ENCODE results near the gene PDE3A.

Gene PDE3A

GRCh38 chr12:20627001-20627588, 258.8 kb downstream of the PDE3A start:
- Histone ChIP-seq H3K27ac (ENCODE audit: low read length) (no peak overlapping the region), H3K4me3 (ENCODE audit: low read length) (no peak overlapping the region), H3K9me3 (ENCODE audit: insufficient read depth, low read depth, low read length) (no peaks in the 10 kb centered on the region), H3K36me3 (ENCODE audit: insufficient read depth, low read depth, low read length) (no peaks in the 10 kb centered on the region), H3K4me1 (ENCODE audit: insufficient read depth, low read length) (peaks cover 24% of the 10 kb centered on the region; the same call in 1 of the 2 replicates), H3K9ac (ENCODE audit: low read depth, low read length) (no peak overlapping the region), H3K27me3 (ENCODE audit: insufficient read depth, low read length) (no peaks in the 10 kb centered on the region)

DNA sequence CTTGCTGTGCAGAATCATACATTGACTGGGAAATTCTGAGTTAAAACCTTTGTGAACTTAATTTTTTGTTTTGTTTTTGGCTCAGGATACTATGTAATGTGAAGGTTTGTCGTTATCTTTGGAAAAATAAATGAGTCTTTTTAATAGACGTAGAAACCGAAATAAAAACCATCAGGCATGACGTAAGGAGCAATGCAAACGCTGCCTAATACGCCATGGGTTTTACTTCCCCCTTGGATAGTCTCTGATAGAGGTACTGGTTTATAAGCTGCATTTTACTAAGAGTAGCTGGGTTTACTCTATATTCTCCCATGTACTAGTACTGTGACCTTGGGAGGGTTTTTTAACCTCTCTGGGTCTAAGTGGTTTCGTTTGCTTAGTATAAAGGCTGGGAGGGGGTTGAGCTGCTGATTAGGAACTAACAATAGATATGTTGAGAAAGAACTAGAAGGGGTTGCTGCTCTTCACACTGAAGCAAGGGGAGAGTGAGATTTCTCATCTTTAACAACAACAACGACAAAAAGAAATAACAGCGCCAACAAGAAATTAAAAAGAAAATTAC, 260.0 kb downstream of the PDE3A start:
- Histone ChIP-seq H3K4me3 (ENCODE audit: low read length) (no peak overlapping the region), H3K4me1 (ENCODE audit: insufficient read depth, low read length) (peaks cover 24% of the 10 kb centered on the region; the same call in 1 of the 2 replicates), H3K27ac (ENCODE audit: low read length) (no peak overlapping the region), H3K36me3 (ENCODE audit: insufficient read depth, low read depth, low read length) (no peaks in the 10 kb centered on the region), H3K9ac (ENCODE audit: low read depth, low read length) (peak overlapping the region; percentile 29), H3K27me3 (ENCODE audit: insufficient read depth, low read length) (no peaks in the 10 kb centered on the region), H3K9me3 (ENCODE audit: insufficient read depth, low read depth, low read length) (no peaks in the 10 kb centered on the region)

GRCh38 chr12:20628999-20629398, 260.7 kb downstream of the PDE3A start:
- H3K4me1 ChIP-seq (ENCODE audit: insufficient read depth, low read length) = peaks cover 24% of the 10 kb centered on the region; the same call in 1 of the 2 replicates
- H3K9me3 ChIP-seq (ENCODE audit: insufficient read depth, low read depth, low read length) = no peaks in the 10 kb centered on the region
- H3K9ac ChIP-seq (ENCODE audit: low read depth, low read length) = peak overlapping the region; percentile 29; the same call in 1 of the 2 replicates
- H3K27ac ChIP-seq (ENCODE audit: low read length) = no peak overlapping the region
- no peaks in the 10 kb centered on the region for H3K27me3 ChIP-seq (ENCODE audit: insufficient read depth, low read length)
- H3K4me3 ChIP-seq (ENCODE audit: low read length) = no peak overlapping the region
- H3K36me3 ChIP-seq (ENCODE audit: insufficient read depth, low read depth, low read length) = no peaks in the 10 kb centered on the region

DNA sequence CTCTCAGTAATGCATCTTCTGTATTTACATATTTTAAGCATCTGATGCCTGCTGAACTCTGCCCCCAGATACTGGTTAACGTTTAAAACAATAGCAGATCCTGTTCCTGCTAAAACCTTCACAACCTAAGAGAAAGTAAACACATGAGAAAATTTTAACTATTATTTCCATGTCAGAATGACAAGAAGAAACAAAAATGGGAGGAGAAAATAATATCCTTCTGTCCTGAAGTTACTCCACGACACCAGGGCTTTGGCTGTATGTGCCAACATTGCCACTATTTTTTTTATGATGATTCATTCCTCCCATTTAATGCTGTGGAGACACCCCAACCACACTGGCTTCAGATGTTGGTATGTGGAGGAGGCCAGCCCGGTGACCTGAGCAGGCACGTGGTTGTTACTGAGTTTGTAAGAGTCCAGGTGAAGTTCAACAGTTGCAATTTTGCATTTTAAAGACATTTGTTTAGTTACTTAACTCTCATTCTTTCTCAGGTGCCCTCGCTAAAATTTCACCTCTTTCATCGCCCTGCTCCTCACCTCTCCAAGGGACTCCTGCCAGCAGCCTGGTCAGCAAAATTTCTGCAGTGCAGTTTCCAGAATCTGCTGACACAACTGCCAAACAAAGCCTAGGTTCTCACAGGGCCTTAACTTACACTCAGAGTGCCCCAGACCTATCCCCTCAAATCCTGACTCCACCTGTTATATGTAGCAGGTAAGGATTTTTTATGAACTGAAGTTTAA, 261.2 kb downstream of the PDE3A start:
- Histone ChIP-seq H3K36me3 (ENCODE audit: insufficient read depth, low read depth, low read length) (no peaks in the 10 kb centered on the region), H3K27ac (ENCODE audit: low read length) (no peak overlapping the region), H3K4me3 (ENCODE audit: low read length) (no peak overlapping the region), H3K9ac (ENCODE audit: low read depth, low read length) (0 out of 2 replicates have a peak overlapping the region, but pooled peaks have one; percentile 1), H3K27me3 (ENCODE audit: insufficient read depth, low read length) (no peaks in the 10 kb centered on the region), H3K9me3 (ENCODE audit: insufficient read depth, low read depth, low read length) (no peaks in the 10 kb centered on the region), H3K4me1 (ENCODE audit: insufficient read depth, low read length) (peaks cover 24% of the 10 kb centered on the region; the same call in 1 of the 2 replicates)

DNA sequence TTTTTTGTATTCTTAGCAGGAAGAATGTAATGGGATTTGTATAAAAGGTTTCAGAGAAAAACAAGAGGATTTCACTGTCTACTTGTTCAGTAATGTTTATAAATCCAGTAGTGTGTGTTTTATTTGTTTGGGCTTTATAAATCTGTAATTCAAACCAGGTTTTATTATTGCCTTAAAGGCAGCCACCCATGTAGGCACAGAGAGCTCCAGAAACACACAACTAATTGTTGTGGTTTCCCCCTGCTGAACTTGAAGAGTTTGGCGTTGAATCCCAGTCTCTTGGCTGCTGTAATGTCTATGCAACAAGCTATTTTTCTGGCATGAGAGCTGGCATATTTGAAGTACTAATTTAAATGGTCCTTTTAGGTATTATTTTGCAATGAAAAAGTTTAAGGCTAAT, 263.4 kb downstream of the PDE3A start:
- Histone ChIP-seq H3K27ac (ENCODE audit: low read length) (no peak overlapping the region), H3K36me3 (ENCODE audit: insufficient read depth, low read depth, low read length) (no peaks in the 10 kb centered on the region), H3K4me1 (ENCODE audit: insufficient read depth, low read length) (peaks cover 24% of the 10 kb centered on the region; the same call in 1 of the 2 replicates), H3K27me3 (ENCODE audit: insufficient read depth, low read length) (no peaks in the 10 kb centered on the region), H3K4me3 (ENCODE audit: low read length) (no peak overlapping the region), H3K9me3 (ENCODE audit: insufficient read depth, low read depth, low read length) (no peaks in the 10 kb centered on the region), H3K9ac (ENCODE audit: low read depth, low read length) (no peak overlapping the region)

DNA sequence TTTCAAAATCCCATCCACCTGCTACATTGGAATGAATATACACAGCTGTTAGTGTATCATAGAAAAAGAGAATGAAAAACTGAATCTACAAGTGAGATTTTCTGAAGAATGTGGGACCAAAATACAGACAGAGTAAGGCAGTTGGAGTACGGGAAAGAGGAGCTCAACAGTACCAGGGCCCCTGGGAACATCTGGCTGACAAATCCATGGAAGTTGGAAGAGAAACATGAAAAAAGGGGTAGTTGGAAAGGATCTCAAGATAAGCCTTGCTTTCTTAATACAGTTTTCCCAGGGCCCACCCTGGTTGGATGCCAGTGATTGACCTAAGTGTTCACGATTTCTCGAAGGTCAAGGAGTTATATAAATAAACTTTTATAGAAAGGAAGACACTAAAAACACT, 272.8 kb downstream of the PDE3A start:
- Histone ChIP-seq H3K4me1 (ENCODE audit: insufficient read depth, low read length) (no peaks in the 10 kb centered on the region), H3K27me3 (ENCODE audit: insufficient read depth, low read length) (no peaks in the 10 kb centered on the region), H3K36me3 (ENCODE audit: insufficient read depth, low read depth, low read length) (no peaks in the 10 kb centered on the region), H3K9ac (ENCODE audit: low read depth, low read length) (no peak overlapping the region), H3K9me3 (ENCODE audit: insufficient read depth, low read depth, low read length) (no peaks in the 10 kb centered on the region), H3K27ac (ENCODE audit: low read length) (no peak overlapping the region), H3K4me3 (ENCODE audit: low read length) (no peak overlapping the region)

GRCh38 chr12:20643822-20644221, 275.5 kb downstream of the PDE3A start:
- no peak overlapping the region for H3K9ac ChIP-seq (ENCODE audit: low read depth, low read length)
- no peak overlapping the region for H3K4me3 ChIP-seq (ENCODE audit: low read length)
- no peak overlapping the region for H3K27ac ChIP-seq (ENCODE audit: low read length)
- H3K27me3 ChIP-seq (ENCODE audit: insufficient read depth, low read length) = no peaks in the 10 kb centered on the region
- peaks cover 4% of the 10 kb centered on the region; the same call in 1 of the 2 replicates for H3K4me1 ChIP-seq (ENCODE audit: insufficient read depth, low read length)
- H3K9me3 ChIP-seq (ENCODE audit: insufficient read depth, low read depth, low read length) = no peaks in the 10 kb centered on the region
- no peaks in the 10 kb centered on the region for H3K36me3 ChIP-seq (ENCODE audit: insufficient read depth, low read depth, low read length)

GRCh38 chr12:20646239-20646827, 278.0 kb downstream of the PDE3A start:
- Histone ChIP-seq H3K36me3 (ENCODE audit: insufficient read depth, low read depth, low read length) (no peaks in the 10 kb centered on the region), H3K27ac (ENCODE audit: low read length) (no peak overlapping the region), H3K9ac (ENCODE audit: low read depth, low read length) (no peak overlapping the region), H3K9me3 (ENCODE audit: insufficient read depth, low read depth, low read length) (no peaks in the 10 kb centered on the region), H3K27me3 (ENCODE audit: insufficient read depth, low read length) (no peaks in the 10 kb centered on the region), H3K4me1 (ENCODE audit: insufficient read depth, low read length) (peaks cover 4% of the 10 kb centered on the region; the same call in 1 of the 2 replicates), H3K4me3 (ENCODE audit: low read length) (no peak overlapping the region)

DNA sequence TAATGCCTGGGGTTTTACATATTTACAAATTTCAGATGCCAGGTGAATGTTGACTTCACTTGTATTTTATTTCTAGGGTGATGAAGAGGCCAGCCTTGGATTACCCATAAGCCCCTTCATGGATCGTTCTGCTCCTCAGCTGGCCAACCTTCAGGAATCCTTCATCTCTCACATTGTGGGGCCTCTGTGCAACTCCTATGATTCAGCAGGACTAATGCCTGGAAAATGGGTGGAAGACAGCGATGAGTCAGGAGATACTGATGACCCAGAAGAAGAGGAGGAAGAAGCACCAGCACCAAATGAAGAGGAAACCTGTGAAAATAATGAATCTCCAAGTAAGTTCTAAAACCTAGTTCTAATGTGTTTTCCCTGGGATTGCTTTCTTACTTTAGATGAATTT, 285.5 kb downstream of the PDE3A start:
- Histone ChIP-seq H3K9me3 (ENCODE audit: insufficient read depth, low read depth, low read length) (no peaks in the 10 kb centered on the region), H3K9ac (ENCODE audit: low read depth, low read length) (no peak overlapping the region), H3K4me1 (ENCODE audit: insufficient read depth, low read length) (peaks cover 6% of the 10 kb centered on the region; the same call in 1 of the 2 replicates), H3K36me3 (ENCODE audit: insufficient read depth, low read depth, low read length) (no peaks in the 10 kb centered on the region), H3K27ac (ENCODE audit: low read length) (no peak overlapping the region), H3K27me3 (ENCODE audit: insufficient read depth, low read length) (no peaks in the 10 kb centered on the region), H3K4me3 (ENCODE audit: low read length) (no peak overlapping the region)

GRCh38 chr12:20656600-20656999, 288.3 kb downstream of the PDE3A start:
- Histone ChIP-seq H3K36me3 (ENCODE audit: insufficient read depth, low read depth, low read length) (no peaks in the 10 kb centered on the region), H3K4me1 (ENCODE audit: insufficient read depth, low read length) (peaks cover 6% of the 10 kb centered on the region; the same call in 1 of the 2 replicates), H3K9ac (ENCODE audit: low read depth, low read length) (no peak overlapping the region), H3K27me3 (ENCODE audit: insufficient read depth, low read length) (no peaks in the 10 kb centered on the region), H3K27ac (ENCODE audit: low read length) (no peak overlapping the region), H3K9me3 (ENCODE audit: insufficient read depth, low read depth, low read length) (peaks cover 22% of the 10 kb centered on the region), H3K4me3 (ENCODE audit: low read length) (no peak overlapping the region)

DNA sequence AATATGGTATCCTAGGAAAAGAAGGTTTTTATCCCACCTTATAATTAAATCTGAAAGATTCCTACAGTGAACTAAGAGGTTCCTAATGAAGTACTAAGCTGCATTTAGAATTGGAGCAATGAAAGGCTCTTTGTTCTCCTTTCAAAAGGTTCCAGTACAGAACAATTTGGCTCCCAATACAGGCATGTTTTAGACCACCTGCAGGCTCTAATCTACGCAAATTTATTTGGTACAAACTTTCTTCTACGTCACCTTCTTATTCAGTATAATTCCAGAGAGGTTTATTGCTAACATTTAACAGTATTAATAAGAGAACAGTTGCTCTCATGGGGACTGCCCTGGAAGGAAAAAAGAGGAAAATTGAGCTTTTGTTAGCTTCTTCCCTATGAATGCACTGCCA, 289.2 kb downstream of the PDE3A start:
- H3K27me3 ChIP-seq (ENCODE audit: insufficient read depth, low read length) = no peaks in the 10 kb centered on the region
- H3K36me3 ChIP-seq (ENCODE audit: insufficient read depth, low read depth, low read length) = no peaks in the 10 kb centered on the region
- no peak overlapping the region for H3K4me3 ChIP-seq (ENCODE audit: low read length)
- H3K9me3 ChIP-seq (ENCODE audit: insufficient read depth, low read depth, low read length) = peaks cover 29% of the 10 kb centered on the region
- peaks cover 6% of the 10 kb centered on the region; the same call in 1 of the 2 replicates for H3K4me1 ChIP-seq (ENCODE audit: insufficient read depth, low read length)
- H3K9ac ChIP-seq (ENCODE audit: low read depth, low read length) = no peak overlapping the region
- no peak overlapping the region for H3K27ac ChIP-seq (ENCODE audit: low read length)

Measured in iPS-20b (cell line).